GM18861 (cell line): ENCODE measurements around the gene SLCO4A1.

ENCODE experiments used
- ATAC-seq: cut with Tn5 transposase; IDR thresholded peaks from one replicate; pipeline ENCODE4 v1.9.1; 2021; ENCODE audit not compliant: unreplicated experiment

SLCO4A1 gene

DNA sequence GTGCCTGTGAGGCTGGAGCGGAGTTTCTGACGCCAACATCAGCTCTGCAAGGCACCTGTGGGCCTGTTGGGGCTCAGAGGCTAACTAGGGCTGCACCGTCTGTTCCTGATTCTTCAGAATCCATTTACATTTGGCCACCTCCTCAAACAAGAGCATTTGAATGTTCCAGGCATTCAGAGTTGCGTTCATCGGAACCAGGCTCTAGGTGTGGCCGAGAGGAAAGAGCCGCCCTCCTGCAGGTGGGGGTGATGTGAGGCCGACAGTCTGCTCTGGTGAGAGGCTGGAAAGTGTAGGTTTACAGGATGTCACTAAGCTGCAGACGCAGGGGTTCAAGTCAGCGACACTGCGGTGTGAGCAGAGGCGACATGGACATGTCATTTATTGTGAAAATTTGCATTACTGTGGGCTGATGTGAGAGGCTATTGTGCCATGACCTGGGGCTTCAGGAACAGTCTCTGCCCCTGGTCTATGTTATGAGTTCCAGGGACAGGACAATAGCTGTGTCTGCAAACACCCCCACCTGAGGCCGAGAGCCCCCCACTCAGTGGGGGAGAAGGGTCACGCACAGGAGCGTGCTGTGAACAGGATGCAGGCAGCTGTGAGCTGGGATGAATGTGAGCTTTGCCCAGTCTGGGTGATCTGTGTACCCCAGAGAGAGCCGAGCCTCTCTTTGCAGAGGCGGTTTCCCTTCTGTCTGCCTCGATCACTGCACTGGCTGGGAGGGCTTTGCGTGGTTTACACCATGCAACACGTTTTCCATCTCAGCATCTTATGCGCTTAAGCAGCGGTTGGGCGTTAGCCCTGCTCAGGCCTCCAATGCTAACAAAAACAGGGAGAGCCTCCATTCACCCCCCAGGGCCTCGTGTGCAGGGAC, 21.1 kb downstream of the SLCO4A1 start:
- no peak for ATAC-seq

GRCh38 chr20:62664019-62664971, 22.0 kb downstream of the SLCO4A1 start:
- no peak for ATAC-seq

DNA sequence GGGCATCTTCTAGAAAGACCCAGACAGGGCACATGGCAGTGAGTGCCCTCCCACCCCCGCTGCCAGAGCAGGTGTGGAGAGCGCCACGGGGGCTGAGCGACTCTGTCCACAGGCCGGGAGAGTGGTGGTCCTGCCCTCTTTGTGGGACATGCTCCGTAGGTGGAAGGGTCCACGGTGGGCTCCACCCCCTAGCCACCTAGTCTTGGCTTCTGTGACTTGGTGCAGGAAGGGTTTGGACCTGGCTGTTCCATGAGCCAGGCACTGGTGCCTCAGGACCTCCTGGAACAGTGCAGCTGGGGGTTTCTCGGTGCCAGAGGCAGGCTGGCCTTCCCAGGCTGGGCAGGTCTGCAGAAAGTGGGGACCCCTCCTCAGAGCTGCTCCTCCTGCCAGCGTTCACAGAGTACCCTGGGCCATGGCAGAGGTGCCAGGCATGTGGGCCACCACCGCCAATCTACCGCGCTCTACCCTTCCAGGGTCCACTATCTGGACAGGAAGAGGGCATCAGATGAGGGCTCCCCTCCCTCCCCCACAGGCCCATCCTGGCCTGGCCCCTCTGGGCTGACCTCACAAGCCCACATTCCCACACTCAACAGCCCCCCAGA, 23.0 kb downstream of the SLCO4A1 start:
- no peak for ATAC-seq

- no peak for ATAC-seq
Measured at GRCh38 chr20:62665826-62666735, 23.8 kb downstream of the SLCO4A1 start.

DNA sequence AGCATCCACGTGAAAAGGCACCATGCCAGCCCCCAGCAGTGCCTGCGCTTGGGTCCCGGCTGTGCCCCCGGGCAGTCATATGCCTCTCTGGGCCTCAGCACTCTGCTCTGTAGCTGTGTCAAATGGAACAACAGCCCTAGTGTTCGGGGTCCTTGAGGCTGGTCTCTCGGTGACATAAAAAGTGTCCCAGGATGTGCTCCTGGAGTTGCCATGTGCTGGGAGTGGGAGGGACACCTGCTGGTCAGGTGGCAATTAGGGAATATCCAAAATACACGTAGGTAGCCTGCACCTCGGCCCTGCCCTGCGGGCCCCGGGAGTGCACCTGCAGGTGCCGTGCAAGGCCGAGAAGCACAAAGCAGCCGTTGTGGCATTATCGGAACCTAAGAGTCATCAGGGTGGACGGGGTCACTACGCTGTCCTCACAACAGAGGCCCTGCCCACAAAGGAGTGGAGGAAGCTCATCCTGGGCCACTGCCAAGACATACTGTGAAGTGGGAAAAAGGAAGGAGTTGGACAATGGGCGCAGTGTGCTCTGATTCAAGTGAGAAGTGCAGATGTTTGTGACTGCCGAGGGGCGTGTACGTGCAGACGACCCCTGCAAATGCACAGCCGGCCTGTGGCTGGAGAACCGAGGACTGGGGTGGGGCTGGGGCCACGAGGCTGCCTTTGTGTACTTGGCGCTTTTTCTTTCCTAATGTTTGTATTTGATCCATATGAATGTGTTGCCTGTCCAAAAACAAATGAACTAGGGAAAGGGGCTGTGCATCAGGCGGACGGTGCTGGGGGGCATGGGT, 24.6 kb downstream of the SLCO4A1 start:
- ATAC-seq, result no peak

DNA sequence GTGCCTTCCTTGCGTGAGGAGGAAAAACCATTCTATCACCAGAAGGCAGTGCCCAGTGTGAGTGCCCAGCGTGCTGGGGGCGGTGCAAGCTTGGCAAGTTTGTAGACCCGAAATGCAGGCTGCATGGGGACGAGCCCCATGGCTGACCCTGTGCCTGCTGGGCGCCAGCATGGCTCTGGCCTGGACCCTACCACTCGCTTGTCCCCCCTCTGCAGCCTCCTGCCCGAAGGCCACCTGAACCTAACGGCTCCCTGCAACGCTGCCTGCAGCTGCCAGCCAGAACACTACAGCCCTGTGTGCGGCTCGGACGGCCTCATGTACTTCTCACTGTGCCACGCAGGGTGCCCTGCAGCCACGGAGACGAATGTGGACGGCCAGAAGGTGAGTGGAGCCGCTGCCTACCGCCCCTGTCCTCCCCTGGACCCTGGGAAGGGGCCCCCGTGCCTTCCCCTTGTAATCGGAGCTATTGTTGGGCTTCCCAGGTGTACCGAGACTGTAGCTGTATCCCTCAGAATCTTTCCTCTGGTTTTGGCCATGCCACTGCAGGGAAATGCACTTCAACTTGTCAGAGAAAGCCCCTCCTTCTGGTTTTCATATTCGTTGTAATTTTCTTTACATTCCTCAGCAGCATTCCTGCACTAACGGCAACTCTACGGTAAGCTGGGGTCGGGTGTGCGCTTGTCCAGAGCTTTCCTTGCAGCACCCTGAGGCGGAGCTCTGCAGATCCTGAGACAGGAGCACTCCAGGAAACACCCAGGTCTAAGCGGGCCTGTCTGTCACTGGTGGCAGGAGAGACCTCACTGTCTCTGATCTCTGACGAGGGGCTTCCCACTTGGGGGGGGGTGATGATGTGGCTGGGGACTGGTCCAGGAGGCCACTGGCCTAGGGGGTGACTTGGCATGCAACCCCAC, 25.5 kb downstream of the SLCO4A1 start:
- ATAC-seq, result no peak

DNA sequence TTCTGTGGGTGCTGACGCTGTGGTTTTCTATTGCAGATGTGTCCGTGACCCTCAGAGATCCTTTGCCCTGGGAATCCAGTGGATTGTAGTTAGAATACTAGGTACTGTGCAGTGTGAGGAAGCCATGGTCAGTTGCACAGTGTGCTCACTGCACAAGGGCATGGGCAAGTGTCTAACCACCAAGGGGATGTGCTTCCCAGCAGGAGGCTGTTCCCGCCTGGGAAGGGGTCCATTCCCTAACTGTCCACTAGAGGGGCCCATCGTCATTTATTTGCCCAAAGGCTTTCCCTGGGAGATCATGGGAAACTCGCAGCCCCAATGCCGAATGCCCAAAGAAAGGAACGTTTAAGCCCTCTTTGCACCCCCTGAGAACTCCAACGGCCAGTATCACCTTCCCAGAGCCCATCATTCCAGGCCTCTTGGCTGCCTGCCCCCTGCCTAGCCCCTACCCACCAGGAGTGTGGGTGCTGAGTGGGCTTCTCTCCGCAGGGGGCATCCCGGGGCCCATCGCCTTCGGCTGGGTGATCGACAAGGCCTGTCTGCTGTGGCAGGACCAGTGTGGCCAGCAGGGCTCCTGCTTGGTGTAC, 26.2 kb downstream of the SLCO4A1 start:
- ATAC-seq, result no peak

GRCh38 chr20:62669249-62669648, 26.9 kb downstream of the SLCO4A1 start:
- no peak for ATAC-seq

DNA sequence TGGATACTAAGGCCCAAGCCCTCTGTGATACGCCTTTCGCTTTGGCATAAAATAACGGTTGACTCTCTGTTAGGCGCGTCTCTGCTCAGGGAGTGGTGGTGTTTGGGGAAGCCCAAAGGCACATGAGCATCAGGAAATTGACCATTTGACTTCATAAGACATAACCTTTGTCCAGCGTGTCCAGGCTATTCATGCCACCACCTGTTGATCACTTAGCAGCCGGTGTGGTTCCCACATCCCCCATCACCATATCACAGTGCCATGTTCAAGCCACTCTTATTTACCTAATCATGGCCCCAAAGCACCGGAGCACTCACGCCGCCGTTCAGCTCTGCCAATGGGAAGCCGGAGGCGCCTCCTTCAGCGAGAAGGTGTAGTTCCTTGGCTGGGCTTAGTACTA, 27.9 kb downstream of the SLCO4A1 start:
- no peak for ATAC-seq

DNA sequence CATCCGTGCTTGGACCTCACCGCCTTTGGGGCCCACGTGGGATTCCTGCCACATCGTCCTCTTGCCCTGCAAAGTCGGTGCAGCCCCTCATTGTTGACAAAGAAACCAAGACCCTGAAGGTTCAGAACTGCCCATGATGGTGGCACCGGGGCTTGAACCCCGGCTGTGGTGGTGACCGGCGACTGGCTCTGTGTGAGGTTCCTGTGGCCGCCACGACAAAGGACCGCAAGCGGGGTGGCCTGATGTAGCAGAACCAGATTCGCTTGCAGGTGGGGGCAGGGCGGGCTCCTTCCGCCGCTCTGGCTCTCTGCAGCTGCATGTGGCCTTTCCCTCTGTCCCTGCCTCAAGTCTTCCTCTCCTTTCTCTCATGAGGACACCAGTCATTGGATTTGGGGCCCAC, 28.7 kb downstream of the SLCO4A1 start:
- ATAC-seq, result no peak

DNA sequence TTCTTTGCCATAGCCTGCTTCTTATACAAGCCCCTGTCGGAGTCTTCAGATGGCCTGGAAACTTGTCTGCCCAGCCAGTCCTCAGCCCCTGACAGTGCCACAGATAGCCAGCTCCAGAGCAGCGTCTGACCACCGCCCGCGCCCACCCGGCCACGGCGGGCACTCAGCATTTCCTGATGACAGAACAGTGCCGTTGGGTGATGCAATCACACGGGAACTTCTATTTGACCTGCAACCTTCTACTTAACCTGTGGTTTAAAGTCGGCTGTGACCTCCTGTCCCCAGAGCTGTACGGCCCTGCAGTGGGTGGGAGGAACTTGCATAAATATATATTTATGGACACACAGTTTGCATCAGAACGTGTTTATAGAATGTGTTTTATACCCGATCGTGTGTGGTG, 29.5 kb downstream of the SLCO4A1 start:
- no peak for ATAC-seq

- ATAC-seq, result no peak
Measured at GRCh38 chr20:62674370-62674769, 32.1 kb downstream of the SLCO4A1 start.

GRCh38 chr20:62675156-62675876, 33.0 kb downstream of the SLCO4A1 start:
- no peak for ATAC-seq

DNA sequence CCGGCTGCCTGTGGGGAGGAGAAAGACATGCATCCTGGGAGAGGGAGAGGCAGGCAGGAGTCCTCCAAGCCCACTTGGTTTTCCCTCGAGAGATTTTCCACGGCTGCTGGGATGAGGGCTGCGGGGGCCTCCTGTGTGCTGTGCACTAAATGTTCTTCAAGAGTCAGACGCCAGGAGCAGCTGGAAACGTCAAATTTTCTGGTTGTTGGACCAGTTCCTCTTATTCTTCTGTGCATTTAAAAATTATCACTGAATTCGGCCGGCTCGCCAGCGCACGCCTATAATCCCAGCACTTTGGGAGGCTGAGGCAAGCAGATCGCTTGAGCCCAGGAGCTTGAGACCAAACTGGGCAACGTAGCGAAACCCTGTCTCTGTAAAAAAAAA, 33.6 kb downstream of the SLCO4A1 start:
- no peak for ATAC-seq

- ATAC-seq, result no peak
Measured at GRCh38 chr20:62676976-62677375, 34.7 kb downstream of the SLCO4A1 start.

DNA sequence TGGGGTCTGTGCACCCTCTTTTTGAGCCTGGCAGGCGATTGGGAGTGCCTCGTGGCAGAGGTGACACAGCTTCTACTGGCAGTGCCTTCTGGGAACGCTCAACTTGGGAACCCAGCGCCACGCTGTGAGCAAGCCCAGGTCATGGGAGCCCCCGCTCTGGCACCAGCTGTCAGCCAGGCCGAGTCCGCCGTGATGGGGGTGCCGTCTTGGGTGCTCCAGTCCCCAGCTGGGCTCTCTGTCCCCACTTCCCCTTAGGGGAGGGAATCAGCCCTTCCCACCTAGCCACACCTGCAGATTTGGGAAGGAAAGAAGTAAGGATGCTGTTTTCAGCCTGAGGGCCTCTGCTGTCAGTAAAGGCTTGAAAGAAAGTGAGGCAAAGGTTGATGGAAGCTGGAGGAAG, 35.4 kb downstream of the SLCO4A1 start:
- no peak for ATAC-seq

DNA sequence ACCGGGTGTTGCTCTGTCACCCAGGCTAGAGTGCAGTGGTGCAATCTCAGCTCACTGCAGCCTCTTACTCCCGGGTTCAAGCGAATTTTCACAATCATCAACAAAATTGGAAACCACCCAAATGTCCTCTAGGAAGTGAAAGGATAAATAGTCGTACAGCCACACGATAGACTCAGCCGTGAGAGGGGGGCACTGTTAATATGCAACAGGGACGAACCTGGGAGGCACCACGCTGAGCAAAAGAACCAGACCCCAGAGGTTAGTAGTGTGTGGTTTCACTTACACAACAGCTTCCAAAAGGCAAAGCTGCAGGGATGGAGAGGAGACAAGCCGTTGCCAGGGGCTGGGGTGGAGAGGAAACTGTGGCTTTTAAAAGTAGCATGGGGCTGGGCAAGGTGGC, 36.2 kb downstream of the SLCO4A1 start:
- no peak for ATAC-seq
